GM12872 (cell line): ENCODE measurements around the gene RAB9A.

Experiments
- CTCF ChIP-seq: IDR thresholded peaks from 3 replicates; pipeline ENCODE4 v1.5.1; 2011; ENCODE audit warnings: low read depth, mild to moderate bottlenecking, low read length, moderate library complexity; ENCODE audit not compliant: insufficient read depth

Gene RAB9A

GRCh38 chrX:13711141-13711540 lies 22.2 kb downstream of the RAB9A start:
- no peak for TF ChIP-seq CTCF

GRCh38 chrX:13716455-13716854 lies 27.5 kb downstream of the RAB9A start:
- no peak for TF ChIP-seq CTCF

- no peak for TF ChIP-seq CTCF
These were observed 28.0 kb downstream of the RAB9A start for GRCh38 chrX:13716905-13717304.

GRCh38 chrX:13717700-13718472 lies 29.0 kb downstream of the RAB9A start:
- TF ChIP-seq CTCF: no peak

GRCh38 chrX:13719192-13719856 lies 30.4 kb downstream of the RAB9A start:
- TF ChIP-seq CTCF: no peak

GRCh38 chrX:13721371-13721770 lies 32.4 kb downstream of the RAB9A start:
- TF ChIP-seq CTCF: no peak

GRCh38 chrX:13721819-13722519 lies 33.0 kb downstream of the RAB9A start:
- no peak for TF ChIP-seq CTCF
